HEK293T (cell line): ENCODE measurements around the gene DNAH17.

Source experiments
- ARNT ChIP-seq: fragments of 450-650 bp; IDR thresholded peaks from 2 replicates; pipeline ENCODE4 v1.6.1; 2017; ENCODE audit warnings: mild to moderate bottlenecking
- BHLHE40 ChIP-seq: fragments of 450-650 bp; IDR thresholded peaks from 2 replicates; pipeline ENCODE4 v1.6.1; 2016; ENCODE audit warnings: mild to moderate bottlenecking, moderate library complexity, borderline replicate concordance
- ELF4 ChIP-seq: fragments of 450-650 bp; IDR thresholded peaks from 2 replicates; pipeline ENCODE4 v1.6.1; 2017; ENCODE audit warnings: antibody characterized with exemption
- HDGF ChIP-seq: fragments of 450-650 bp; IDR thresholded peaks from 2 replicates; pipeline ENCODE4 v1.6.1; 2017; ENCODE audit warnings: antibody characterized with exemption, borderline replicate concordance
- NFRKB ChIP-seq: fragments of 450-650 bp; IDR thresholded peaks from 2 replicates; pipeline ENCODE4 v1.6.1; 2016; ENCODE audit warnings: mild to moderate bottlenecking, moderate library complexity
- SP1 ChIP-seq: fragments of 450-650 bp; IDR thresholded peaks from 2 replicates; pipeline ENCODE4 v1.6.1; 2017
- ZNF384 ChIP-seq: fragments of 450-650 bp; IDR thresholded peaks from 2 replicates; pipeline ENCODE4 v1.6.1; 2016

GRCh38 chr17:78460176-78460675 lies 117.0 kb downstream of the DNAH17 start:
- no peak for TF ChIP-seq BHLHE40
- no peak for TF ChIP-seq ZNF384
- TF ChIP-seq NFRKB: no peak
- no peak for TF ChIP-seq SP1
- TF ChIP-seq HDGF: no peak
- no peak for TF ChIP-seq ELF4
- TF ChIP-seq ARNT: no peak
